Gastroesophageal sphincter (tissue), 4 donors: ENCODE data around the gene KLF13. TPM values are rescaled to one million over a fixed set of nuclear protein-coding genes. Genes with fewer than 3 reads are reported as not detected.

Experiments used
- ATAC-seq: fragments of 150-250 bp; one replicate; pipeline ENCODE4 v1.9.1; 2016; ENCODE audit warnings: mild to moderate bottlenecking, moderate library complexity
- H3K27ac ChIP-seq, 4 donors: fragments of 200-600 bp; sonication (generic) in 3 of 4; 1 replicate in 3 of 4; 2 replicates in 1 of 4; pipeline ENCODE4 v1.5.1; 2016 to 2019
- H3K27me3 ChIP-seq: fragments of 200-600 bp; sonication (generic); one replicate; pipeline ENCODE4 v1.5.1; 2019
- H3K36me3 ChIP-seq, 2 donors: fragments of 200-600 bp; sonication (generic); one replicate each; pipeline ENCODE4 v1.5.1; 2019; ENCODE audit warnings: control low read depth in 1 of 2
- H3K4me1 ChIP-seq, 3 donors: fragments of 200-600 bp; sonication (generic); 1 replicate in 2 of 3; 2 replicates in 1 of 3; pipeline ENCODE4 v1.5.1; 2016 to 2019; ENCODE audit warnings: control low read depth in 2 of 3
- H3K4me3 ChIP-seq, 2 donors: fragments of 200-600 bp; sonication (generic); one replicate each; pipeline ENCODE4 v1.5.1; 2019; ENCODE audit warnings: mild to moderate bottlenecking in 1 of 2, moderate library complexity in 1 of 2
- H3K9me3 ChIP-seq, 3 donors: fragments of 200-600 bp; sonication (generic); one replicate each; pipeline ENCODE4 v1.5.1; 2017 to 2019; ENCODE audit warnings: control low read depth in 2 of 3
- CTCF ChIP-seq, 4 experiments: fragments of 200-600 bp in 2 of 4; fragments of 450-650 bp in 2 of 4; sonication (generic) in 1 of 4; IDR thresholded peaks; one replicate each; pipeline ENCODE4 v1.5.1; 2017 to 2019; ENCODE audit warnings: antibody characterized with exemption in 4 of 4, mild to moderate bottlenecking in 2 of 4, moderate library complexity in 2 of 4
- EP300 ChIP-seq: sonication (generic); formaldehyde crosslinking; IDR thresholded peaks from one replicate; pipeline ENCODE4 v1.6.1; 2017; ENCODE audit warnings: antibody characterized with exemption, mild to moderate bottlenecking
- POLR2A ChIP-seq, 2 donors: fragments of 450-650 bp; IDR thresholded peaks; one replicate each; pipeline ENCODE4 v1.6.1; 2017; ENCODE audit warnings: antibody characterized with exemption in 2 of 2, mild to moderate bottlenecking in 2 of 2, moderate library complexity in 1 of 2
- POLR2AphosphoS5 ChIP-seq: sonication (generic); formaldehyde crosslinking; IDR thresholded peaks from one replicate; pipeline ENCODE4 v1.6.1; 2017; ENCODE audit warnings: antibody characterized with exemption
- WGBS, 2 donors: methylation state at CpG; one replicate each; pipeline ENCODE4 v1.1.5; 2018; ENCODE audit warnings: low coverage in 1 of 2; 5-methylcytosine and 5-hydroxymethylcytosine counted together
- total RNA-seq, 4 donors: library from RNA; depleted of rRNA; stranded (reverse); fragments of >200 nt; gene quantifications; one replicate each; pipeline ENCODE4 v1.1.0, GENCODE V29; 2016

Gene KLF13
- total RNA-seq, 4 donors from 2014 or later: 49.7 to 106 (median 76.1) TPM

GRCh38 chr15:31291048-31291578 is 35.5 kb upstream of the KLF13 start:
- Histone ChIP-seq H3K4me1 (no peaks in the 10 kb centered on the region), H3K4me3 (no peak overlapping the region), H3K9me3 (peaks cover 0 to 10% (median 0%) of the 10 kb centered on the region in 3 donors), H3K36me3 (no peaks in the 10 kb centered on the region), H3K27me3 (peaks cover 8% of the 10 kb centered on the region), H3K27ac (no peak overlapping the region)
- ATAC-seq: no peak
- TF ChIP-seq POLR2A (IDR thresholded peaks at IDR 0.05) (no peak), POLR2AphosphoS5 (no peak), EP300 (no peak), CTCF (IDR thresholded peaks at IDR 0.05) (no peak)
- WGBS, 2 donors: 60 to 79% methylated on average over 2 to 3 of the region's 3 CpGs

DNA sequence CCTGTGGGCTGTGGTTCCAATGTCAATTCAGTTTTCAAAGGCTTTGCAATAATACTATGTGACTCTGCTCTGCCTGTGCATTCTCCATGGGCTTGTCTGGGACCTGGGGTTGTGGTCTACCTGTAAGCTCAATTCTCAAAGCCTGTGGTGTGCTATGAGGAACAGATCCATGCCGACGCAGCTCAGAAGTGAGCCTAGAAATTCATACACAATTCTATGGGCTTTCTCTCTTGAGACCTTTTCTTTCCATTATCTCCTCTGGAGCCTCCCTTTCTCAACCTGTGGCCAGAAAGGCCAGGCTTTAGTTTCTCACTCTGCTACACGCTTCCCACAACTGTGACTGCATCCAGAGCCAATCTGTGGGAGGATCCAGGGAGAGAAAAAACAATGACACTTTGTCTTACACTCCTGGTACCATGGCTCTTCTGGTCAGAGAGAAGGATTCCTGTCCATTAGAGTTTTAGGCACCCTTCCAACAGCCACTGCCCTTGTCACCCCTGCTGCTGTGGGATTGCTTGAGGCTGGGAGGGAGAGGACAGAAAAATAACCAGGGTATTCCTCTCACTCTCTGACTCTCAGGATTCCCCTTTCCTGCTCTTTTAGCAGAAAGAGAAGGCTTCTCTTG is 34.1 kb upstream of the KLF13 start:
- Histone ChIP-seq H3K4me1 (no peaks in the 10 kb centered on the region), H3K27me3 (peaks cover 8% of the 10 kb centered on the region), H3K4me3 (no peak overlapping the region), H3K36me3 (no peaks in the 10 kb centered on the region), H3K27ac (no peak overlapping the region), H3K9me3 (peaks cover 0 to 10% (median 0%) of the 10 kb centered on the region in 3 donors)
- ATAC-seq: no peak
- TF ChIP-seq CTCF (IDR thresholded peaks at IDR 0.05): no peak
- TF ChIP-seq EP300: no peak
- TF ChIP-seq POLR2A (IDR thresholded peaks at IDR 0.05): no peak
- TF ChIP-seq POLR2AphosphoS5: no peak
- 67 to 73% methylated on average over 1 to 3 of the region's 3 CpGs for WGBS, 2 donors

DNA sequence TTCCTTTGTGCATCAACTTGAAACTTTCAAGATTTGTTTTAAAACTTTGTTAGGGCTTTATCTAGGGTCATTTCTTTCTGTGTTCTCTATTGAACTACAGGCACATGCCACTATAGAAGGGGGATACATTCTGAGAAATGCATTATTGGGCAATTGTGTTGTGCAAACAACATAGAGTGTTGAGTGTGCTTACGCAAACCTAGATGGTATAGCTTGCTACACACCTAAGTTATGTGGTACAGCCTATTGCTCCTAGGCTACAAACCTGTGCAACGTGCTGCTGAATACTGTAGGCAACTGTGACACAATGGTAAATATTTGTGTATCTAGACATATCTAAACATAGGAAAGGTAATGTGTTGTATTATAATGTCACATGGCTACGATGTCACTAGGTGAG is 33.0 kb upstream of the KLF13 start:
- Histone ChIP-seq H3K27me3 (peaks cover 8% of the 10 kb centered on the region), H3K9me3 (no peaks in the 10 kb centered on the region), H3K27ac (no peak overlapping the region), H3K36me3 (no peaks in the 10 kb centered on the region), H3K4me1 (no peaks in the 10 kb centered on the region), H3K4me3 (no peak overlapping the region)
- TF ChIP-seq POLR2AphosphoS5 (no peak), POLR2A (IDR thresholded peaks at IDR 0.05) (no peak), EP300 (no peak), CTCF (IDR thresholded peaks at IDR 0.05) (no peak)
- no peak for ATAC-seq
- 88 to 95% methylated on average over 3 of the region's 3 CpGs for WGBS, 2 donors

GRCh38 chr15:31294067-31294466 is 32.6 kb upstream of the KLF13 start:
- 100% methylated on average over 2 of the region's 2 CpGs; no CpG with 5 or more reads in 1 of the 2 donors for WGBS, 2 donors
- peaks cover 8% of the 10 kb centered on the region for H3K27me3 ChIP-seq

More at GRCh38 chr15:31294067-31294466, 32.6 kb upstream of the KLF13 start:
- Histone ChIP-seq H3K4me3 (no peak overlapping the region), H3K36me3 (no peaks in the 10 kb centered on the region), H3K4me1 (no peaks in the 10 kb centered on the region), H3K27ac (no peak overlapping the region), H3K9me3 (no peaks in the 10 kb centered on the region)
- TF ChIP-seq POLR2A (IDR thresholded peaks at IDR 0.05) (no peak), CTCF (IDR thresholded peaks at IDR 0.05) (no peak), POLR2AphosphoS5 (no peak), EP300 (no peak)
- ATAC-seq: no peak
